ENCODE data around the gene INSIG1.

GRCh38 chr7:155268211-155268610 is 29.5 kb upstream of the INSIG1 start:
- TF ChIP-seq CTCF (IDR thresholded peaks at IDR 0.05) (no peak), POLR2A (IDR thresholded peaks at IDR 0.05) (no peak)

All from adrenal gland (tissue), 5 donors.